ENCODE results near the gene C19orf67. TPM values are rescaled to one million over a fixed set of nuclear protein-coding genes. Genes with fewer than 3 reads are reported as not detected.

The C19orf67 gene
- total RNA-seq, 1 experiment from 2014 or later = 0.39 TPM

GRCh38 chr19:14110650-14111049 is 25.1 kb upstream of the C19orf67 start:
- no peaks in the 10 kb centered on the region for H3K9me3 ChIP-seq (ENCODE audit: control insufficient read depth, low read depth, low read length)
- H3K4me1 ChIP-seq (ENCODE audit: insufficient read depth, low read length) = peaks cover 7% of the 10 kb centered on the region; the same call in 1 of the 2 replicates
- no peaks in the 10 kb centered on the region for H3K79me1 ChIP-seq (ENCODE audit: insufficient read depth, low read depth, low read length, poor library complexity, severe bottlenecking)
- no peak overlapping the region for H2BK120ac ChIP-seq (ENCODE audit: low read depth, low read length, poor library complexity, severe bottlenecking)
- Mint-ChIP-seq H3K36me3 (ENCODE audit: insufficient read depth in 1 of 3, low read depth in 3 of 3) (peaks cover 0 to 5% (median 3%) of the 10 kb centered on the region in 3 experiments; a peak in 1 of 7 replicates), H3K27ac (peak overlapping the region in 1 of 3 experiments; percentile 73; a peak in 1 of 7 replicates), H3K9me3 (no peaks in the 10 kb centered on the region), H3K4me1 (peaks cover 22 to 24% of the 10 kb centered on the region in 2 experiments), H3K4me3 (no peak overlapping the region), H3K27me3 (ENCODE audit: low read depth) (no peaks in the 10 kb centered on the region)
- no peak overlapping the region for H3K23ac ChIP-seq (ENCODE audit: insufficient read length, low read depth, low read length)
- no peak overlapping the region for H3K27ac ChIP-seq (ENCODE audit: insufficient read length, low read depth, low read length)
- H3K79me2 ChIP-seq (ENCODE audit: insufficient read depth, low read length) = no peaks in the 10 kb centered on the region
- no peak overlapping the region for H2BK15ac ChIP-seq (ENCODE audit: low read depth, low read length)
- no CpG with 5 or more reads among the region's 2 CpGs for WGBS (ENCODE audit: extremely low coverage, insufficient read length, low lambda C conversion rate)
- no peaks in the 10 kb centered on the region for H3K23me2 ChIP-seq (ENCODE audit: insufficient read length, low read depth, low read length, poor library complexity, severe bottlenecking)
- H3K4ac ChIP-seq (ENCODE audit: low read depth, low read length) = no peak overlapping the region
- no peak for DNase-seq
- no peak overlapping the region for H3K56ac ChIP-seq (ENCODE audit: insufficient read length, low read depth, low read length)
- no peak overlapping the region for H2BK5ac ChIP-seq (ENCODE audit: insufficient read length, low read length)
- no peak overlapping the region for H4K8ac ChIP-seq (replicated peaks; ENCODE audit: insufficient read length, low read depth, low read length)
- H3K18ac ChIP-seq (ENCODE audit: insufficient read length, low read depth, low read length) = no peak overlapping the region
- H2AFZ ChIP-seq (ENCODE audit: low read length) = no peak overlapping the region
- H2BK20ac ChIP-seq (ENCODE audit: low read depth, low read length, poor library complexity, severe bottlenecking) = no peak overlapping the region
- no peak overlapping the region for H3K4me2 ChIP-seq (ENCODE audit: insufficient read depth, insufficient read length, low read length)
- no peak overlapping the region for H4K5ac ChIP-seq (ENCODE audit: insufficient read length, low read depth, low read length)
- H4K20me1 ChIP-seq (ENCODE audit: control insufficient read depth, insufficient read depth, insufficient read length) = no peaks in the 10 kb centered on the region
- no peak overlapping the region for H3K14ac ChIP-seq (ENCODE audit: insufficient read depth, low read length)
- H3T11ph ChIP-seq (ENCODE audit: low read length) = no peak overlapping the region
- no peaks in the 10 kb centered on the region for H3K27me3 ChIP-seq (ENCODE audit: insufficient read depth, low read length)
- TF ChIP-seq CTCF (conservative IDR thresholded peaks at IDR 0.05) = no peak
- no peak overlapping the region for H3K9ac ChIP-seq (ENCODE audit: extremely low read depth, insufficient read length, low read length)
- no peak overlapping the region for H4K91ac ChIP-seq (ENCODE audit: insufficient read length, low read depth, low read length)
- H2AK5ac ChIP-seq (ENCODE audit: insufficient read length, low read length) = no peak overlapping the region
- H2BK12ac ChIP-seq (ENCODE audit: insufficient read length, low read depth, low read length) = no peak overlapping the region

Data from H9 (cell line).